ENCODE data around the gene PLD1.

DNA sequence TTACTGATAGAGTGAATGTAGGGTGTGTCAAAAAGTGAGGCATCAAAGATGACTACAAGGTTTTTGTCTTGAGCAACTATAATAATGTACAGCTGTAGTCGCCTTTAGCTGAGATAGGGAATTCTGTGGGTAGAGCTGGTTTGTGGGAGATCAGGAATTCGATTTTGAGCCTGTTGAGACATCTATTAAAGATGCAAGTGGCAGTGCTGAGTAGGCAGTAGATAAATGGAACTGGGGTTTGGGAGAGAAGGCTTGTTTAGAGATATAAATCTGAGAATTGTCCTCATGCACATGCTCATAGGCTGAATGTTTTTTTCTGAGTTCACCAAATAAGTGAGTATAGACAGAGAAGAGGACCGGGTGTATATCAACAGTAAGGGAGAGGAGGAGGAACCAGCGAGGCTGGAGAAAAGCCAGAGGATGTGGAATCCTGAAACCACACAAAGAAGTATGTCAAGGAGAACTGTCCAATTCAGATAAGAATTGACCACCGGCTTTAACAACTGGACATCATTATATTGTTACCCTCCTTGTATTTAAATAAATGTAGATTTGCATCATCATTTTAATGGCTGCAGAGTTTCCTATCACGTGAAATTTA is 204.0 kb downstream of the PLD1 start:
- TF ChIP-seq, protein P1, sequence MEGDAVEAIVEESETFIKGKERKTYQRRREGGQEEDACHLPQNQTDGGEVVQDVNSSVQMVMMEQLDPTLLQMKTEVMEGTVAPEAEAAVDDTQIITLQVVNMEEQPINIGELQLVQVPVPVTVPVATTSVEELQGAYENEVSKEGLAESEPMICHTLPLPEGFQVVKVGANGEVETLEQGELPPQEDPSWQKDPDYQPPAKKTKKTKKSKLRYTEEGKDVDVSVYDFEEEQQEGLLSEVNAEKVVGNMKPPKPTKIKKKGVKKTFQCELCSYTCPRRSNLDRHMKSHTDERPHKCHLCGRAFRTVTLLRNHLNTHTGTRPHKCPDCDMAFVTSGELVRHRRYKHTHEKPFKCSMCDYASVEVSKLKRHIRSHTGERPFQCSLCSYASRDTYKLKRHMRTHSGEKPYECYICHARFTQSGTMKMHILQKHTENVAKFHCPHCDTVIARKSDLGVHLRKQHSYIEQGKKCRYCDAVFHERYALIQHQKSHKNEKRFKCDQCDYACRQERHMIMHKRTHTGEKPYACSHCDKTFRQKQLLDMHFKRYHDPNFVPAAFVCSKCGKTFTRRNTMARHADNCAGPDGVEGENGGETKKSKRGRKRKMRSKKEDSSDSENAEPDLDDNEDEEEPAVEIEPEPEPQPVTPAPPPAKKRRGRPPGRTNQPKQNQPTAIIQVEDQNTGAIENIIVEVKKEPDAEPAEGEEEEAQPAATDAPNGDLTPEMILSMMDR (IDR thresholded peaks at IDR 0.05), result no peak
- TF ChIP-seq POLR2A (IDR thresholded peaks at IDR 0.05), result no peak

Data from esophagus squamous epithelium (tissue), 4 donors.